Measurements from ENCODE around the gene TMEM198.

DNA sequence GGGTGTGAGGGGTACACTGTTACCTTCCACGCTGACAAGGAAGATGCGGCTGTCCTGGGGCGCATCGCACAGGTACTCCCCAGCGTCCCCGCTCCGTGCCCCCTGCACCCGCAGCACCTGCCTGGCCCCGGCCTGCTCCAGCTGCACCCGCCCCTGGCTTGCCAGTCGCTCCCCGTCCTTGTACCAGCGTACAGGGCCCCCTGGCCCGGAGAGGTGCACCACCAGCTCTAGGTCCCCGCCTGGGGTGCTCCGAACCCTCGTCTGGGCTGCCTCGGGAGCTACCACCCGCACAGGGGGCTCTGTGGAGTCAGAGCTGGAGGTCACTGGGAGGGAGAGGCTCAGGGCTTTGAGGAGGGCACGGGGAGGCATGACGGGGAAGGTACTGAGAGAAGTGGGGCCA lies 13.5 kb downstream of the TMEM198 start:
- TF ChIP-seq, protein P1, sequence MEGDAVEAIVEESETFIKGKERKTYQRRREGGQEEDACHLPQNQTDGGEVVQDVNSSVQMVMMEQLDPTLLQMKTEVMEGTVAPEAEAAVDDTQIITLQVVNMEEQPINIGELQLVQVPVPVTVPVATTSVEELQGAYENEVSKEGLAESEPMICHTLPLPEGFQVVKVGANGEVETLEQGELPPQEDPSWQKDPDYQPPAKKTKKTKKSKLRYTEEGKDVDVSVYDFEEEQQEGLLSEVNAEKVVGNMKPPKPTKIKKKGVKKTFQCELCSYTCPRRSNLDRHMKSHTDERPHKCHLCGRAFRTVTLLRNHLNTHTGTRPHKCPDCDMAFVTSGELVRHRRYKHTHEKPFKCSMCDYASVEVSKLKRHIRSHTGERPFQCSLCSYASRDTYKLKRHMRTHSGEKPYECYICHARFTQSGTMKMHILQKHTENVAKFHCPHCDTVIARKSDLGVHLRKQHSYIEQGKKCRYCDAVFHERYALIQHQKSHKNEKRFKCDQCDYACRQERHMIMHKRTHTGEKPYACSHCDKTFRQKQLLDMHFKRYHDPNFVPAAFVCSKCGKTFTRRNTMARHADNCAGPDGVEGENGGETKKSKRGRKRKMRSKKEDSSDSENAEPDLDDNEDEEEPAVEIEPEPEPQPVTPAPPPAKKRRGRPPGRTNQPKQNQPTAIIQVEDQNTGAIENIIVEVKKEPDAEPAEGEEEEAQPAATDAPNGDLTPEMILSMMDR (IDR thresholded peaks at IDR 0.05) = no peak
- no peak for TF ChIP-seq ZFX (IDR thresholded peaks at IDR 0.05; ENCODE audit: borderline replicate concordance)
